Panc1 (cell line): ENCODE measurements around the gene CDC42EP5. TPM values are rescaled to one million over a fixed set of nuclear protein-coding genes. Genes with fewer than 3 reads are reported as not detected.

Source experiments
- ATAC-seq: fragments of 200-7000 bp; cut with Tn5 transposase; 2 replicates; pipeline ENCODE4 v1.9.1; 2020; ENCODE audit warnings: mild to moderate bottlenecking, moderate library complexity
- BruUV-seq: library from RNA; stranded (reverse); fragments of 400-500 nt; replicated peaks from 2 replicates; lab custom pipeline; 2021; lab: Mats Ljungman, UMichigan
- CTCF ChIA-PET: fragments of 300-600 bp; sonication (Branson Sonifier 250); formaldehyde crosslinking; loops from one replicate; lab custom pipeline; 2022; ENCODE audit warnings: antibody characterized with exemption; lab: Charles Lee
- POLR2A ChIA-PET: fragments of 300-600 bp; sonication (Branson Sonifier 250); formaldehyde crosslinking; loops from one replicate; lab custom pipeline; 2022; ENCODE audit warnings: antibody characterized with exemption; lab: Charles Lee
- DNase-seq: peaks from one replicate; pipeline ENCODE4 v3.0.0-alpha.2; 2010; ENCODE audit warnings: low read depth, low spot score
- H3K27ac ChIP-seq: 2 replicates; pipeline ENCODE4 v1.5.1; 2011; ENCODE audit warnings: mild to moderate bottlenecking, low read length, inconsistent platforms
- H3K27me3 ChIP-seq: fragments of 200-500 bp; sonication (Bioruptor generic); 2 replicates; pipeline ENCODE4 v1.6.0; 2014; ENCODE audit warnings: low read length, inconsistent platforms; ENCODE audit not compliant: control insufficient read depth, insufficient read depth
- H3K36me3 ChIP-seq: fragments of 200-500 bp; sonication (Bioruptor generic); 2 replicates; pipeline ENCODE4 v1.5.1; 2014; ENCODE audit warnings: inconsistent platforms, mild to moderate bottlenecking, low read length, moderate library complexity; ENCODE audit not compliant: control insufficient read depth, insufficient read depth
- H3K4me1 ChIP-seq: 2 replicates; pipeline ENCODE4 v1.5.1; 2011; ENCODE audit warnings: inconsistent platforms, mild to moderate bottlenecking, low read length, moderate library complexity; ENCODE audit not compliant: control insufficient read depth, insufficient read depth
- H3K4me3 ChIP-seq, 2 experiments: 2 replicates each; pipeline ENCODE4 v1.5.1; 2011 to 2012; ENCODE audit warnings: low read depth in 2 of 2, low read length in 2 of 2, mild to moderate bottlenecking in 2 of 2, inconsistent platforms in 1 of 2, moderate library complexity in 1 of 2
- H3K9me3 ChIP-seq: fragments of 200-500 bp; sonication (Bioruptor generic); 2 replicates; pipeline ENCODE4 v1.5.1; 2014; ENCODE audit warnings: low read depth, mild to moderate bottlenecking, inconsistent platforms, low read length, moderate library complexity; ENCODE audit not compliant: control insufficient read depth, insufficient read depth
- POLR2AphosphoS5 ChIP-seq: IDR thresholded peaks from 2 replicates; pipeline ENCODE4 v1.6.1; 2012; ENCODE audit warnings: mild to moderate bottlenecking, low read depth, low read length, moderate library complexity
- REST ChIP-seq, 2 experiments: IDR thresholded peaks; 2 replicates each; pipeline ENCODE4 v1.6.1; 2011 to 2012; ENCODE audit warnings: low read depth in 2 of 2, control low read depth in 1 of 2, low read length in 1 of 2, mild to moderate bottlenecking in 1 of 2, moderate library complexity in 1 of 2; ENCODE audit not compliant: insufficient read depth in 1 of 2
- SIN3A ChIP-seq: IDR thresholded peaks from 2 replicates; pipeline ENCODE4 v1.6.1; 2012; ENCODE audit warnings: low read depth, mild to moderate bottlenecking, low read length, moderate library complexity, borderline replicate concordance; ENCODE audit not compliant: insufficient read depth
- TCF7L2 ChIP-seq: IDR thresholded peaks from 2 replicates; pipeline ENCODE4 v1.6.1; 2011; ENCODE audit warnings: mild to moderate bottlenecking, low read depth, low read length, inconsistent platforms
- in situ Hi-C: cut with HindIII; loops from 2 replicates; pipeline ENCODE4 v1.10.0; 2016; ENCODE audit warnings: low sequenced_read_pairs, low pct_unique_long_range_greater_than_20kb
- intact Hi-C: fragments of 100-400 bp; cut with micrococcal nuclease; formaldehyde crosslinking; loops from one replicate; pipeline ENCODE4 v1.10.0; 2022; ENCODE audit not compliant: unreplicated experiment
- total RNA-seq: library from RNA; stranded (reverse); gene quantifications from one replicate; pipeline ENCODE4 v1.2.1, GENCODE V29; 2021; ENCODE audit not compliant: unreplicated experiment
- TF ChIP-seq, protein P1 (sequence below): fragments of 450-650 bp; IDR thresholded peaks from 2 replicates; pipeline ENCODE4 v1.5.1; 2017; ENCODE audit warnings: mild to moderate bottlenecking

The CDC42EP5 gene
- total RNA-seq, 1 experiment from 2014 or later = 7.1 TPM

DNA sequence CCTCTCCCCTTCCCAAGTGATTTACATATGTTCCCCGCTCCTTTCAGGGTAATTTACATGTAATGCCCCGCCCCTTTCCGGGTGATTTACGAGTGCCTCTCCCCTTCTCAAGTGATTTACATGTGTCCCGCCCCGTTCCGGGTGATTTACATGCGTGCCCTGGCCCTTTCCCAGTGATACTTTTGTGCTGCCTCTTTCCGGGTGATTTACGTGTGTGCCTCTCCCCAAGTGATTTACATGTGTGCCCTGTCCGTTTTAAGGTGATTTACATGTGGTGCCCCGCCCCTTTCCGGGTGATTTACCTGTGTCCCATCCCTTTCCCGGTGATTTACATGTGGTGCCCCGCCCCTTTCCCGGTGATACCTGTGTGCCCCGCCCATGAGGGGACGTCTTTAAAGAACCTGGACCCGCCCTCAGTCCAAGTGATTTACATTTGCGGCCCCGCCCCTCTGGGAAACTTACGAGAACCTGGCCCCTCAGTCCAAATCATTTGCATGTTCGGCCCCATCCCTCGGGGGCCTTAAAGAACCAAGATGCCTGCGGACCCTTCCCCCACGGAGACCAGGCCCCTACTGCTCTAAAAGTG lies 9.0 kb downstream of the CDC42EP5 start:
- ChIA-PET CTCF (no interaction called here), POLR2A (interaction anchor here (1.0 kb wide), 1 partner anchor 15 kb away, joined by 20 read pairs; the partner anchor contains the start of gene LENG8)
- H3K4me1 ChIP-seq = peaks cover 25% of the 10 kb centered on the region
- peak overlapping the region; percentile 56 to 70 for H3K4me3 ChIP-seq
- in situ Hi-C loops (no loop called here), intact Hi-C loops (no loop called here)
- H3K27me3 ChIP-seq = no peaks in the 10 kb centered on the region
- H3K36me3 ChIP-seq = no peaks in the 10 kb centered on the region
- no TSS peak for BruUV-seq
- peak; percentile 42 for ATAC-seq
- peak overlapping the region; percentile 87 for H3K27ac ChIP-seq
- TF ChIP-seq POLR2AphosphoS5 = no peak
- TF ChIP-seq REST (IDR thresholded peaks at IDR 0.05; ENCODE audit: insufficient read depth in 1 of 2, low read depth in 2 of 2, low read length in 1 of 2) = no peak
- DNase-seq = peak; percentile 99
- H3K9me3 ChIP-seq = no peaks in the 10 kb centered on the region

DNA sequence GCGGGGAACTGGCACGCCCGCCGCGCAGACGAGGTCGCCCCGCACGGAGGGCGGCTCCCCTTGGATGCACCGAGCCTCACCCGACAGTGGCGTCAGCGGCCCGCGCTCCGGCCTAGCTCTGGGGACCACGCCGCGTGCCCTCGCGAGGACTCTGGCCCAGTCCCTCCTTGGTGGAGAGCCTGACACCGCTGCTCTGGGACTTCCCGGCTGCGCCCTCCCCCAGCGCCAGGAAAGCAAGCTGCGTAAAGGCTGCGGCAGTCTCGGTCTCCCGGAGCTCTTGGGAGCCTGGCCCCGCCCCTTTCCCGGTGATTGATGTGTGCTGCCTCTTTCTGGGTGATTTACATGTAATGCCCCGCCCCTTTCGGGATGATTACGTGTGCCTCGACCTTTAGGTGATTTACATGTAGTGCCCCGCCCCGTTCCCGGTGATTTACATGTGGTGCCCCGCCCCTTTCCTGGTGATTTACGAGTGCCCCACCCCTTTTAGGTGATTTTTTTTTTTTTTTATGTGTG lies 9.5 kb downstream of the CDC42EP5 start, which contains the start of gene LENG9:
LENG9 (minus strand) TSS at position 248 of the 513 bp plus-strand sequence. CDS start 252 bp downstream, outside the sequence.
- Histone ChIP-seq H3K9me3 (no peaks in the 10 kb centered on the region), H3K4me3 (peak within 1 kb of the TSS; percentile 56 to 70), H3K27me3 (no peaks in the 10 kb centered on the region), H3K4me1 (peaks cover 26% of the 10 kb centered on the region), H3K36me3 (no peaks in the 10 kb centered on the region; the same call in 1 of the 2 replicates), H3K27ac (peak within 1 kb of the TSS; percentile 87)
- TF ChIP-seq POLR2AphosphoS5 (peak; percentile 87), REST (IDR thresholded peaks at IDR 0.05; ENCODE audit: insufficient read depth in 1 of 2, low read depth in 2 of 2, low read length in 1 of 2) (no peak), TCF7L2 (no peak), SIN3A (peak; percentile 35; the same call in 1 of the 2 replicates)
- TF ChIP-seq, protein P1, sequence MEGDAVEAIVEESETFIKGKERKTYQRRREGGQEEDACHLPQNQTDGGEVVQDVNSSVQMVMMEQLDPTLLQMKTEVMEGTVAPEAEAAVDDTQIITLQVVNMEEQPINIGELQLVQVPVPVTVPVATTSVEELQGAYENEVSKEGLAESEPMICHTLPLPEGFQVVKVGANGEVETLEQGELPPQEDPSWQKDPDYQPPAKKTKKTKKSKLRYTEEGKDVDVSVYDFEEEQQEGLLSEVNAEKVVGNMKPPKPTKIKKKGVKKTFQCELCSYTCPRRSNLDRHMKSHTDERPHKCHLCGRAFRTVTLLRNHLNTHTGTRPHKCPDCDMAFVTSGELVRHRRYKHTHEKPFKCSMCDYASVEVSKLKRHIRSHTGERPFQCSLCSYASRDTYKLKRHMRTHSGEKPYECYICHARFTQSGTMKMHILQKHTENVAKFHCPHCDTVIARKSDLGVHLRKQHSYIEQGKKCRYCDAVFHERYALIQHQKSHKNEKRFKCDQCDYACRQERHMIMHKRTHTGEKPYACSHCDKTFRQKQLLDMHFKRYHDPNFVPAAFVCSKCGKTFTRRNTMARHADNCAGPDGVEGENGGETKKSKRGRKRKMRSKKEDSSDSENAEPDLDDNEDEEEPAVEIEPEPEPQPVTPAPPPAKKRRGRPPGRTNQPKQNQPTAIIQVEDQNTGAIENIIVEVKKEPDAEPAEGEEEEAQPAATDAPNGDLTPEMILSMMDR = no peak
- intact Hi-C loops (no loop called here), in situ Hi-C loops (no loop called here)
- ChIA-PET POLR2A (interaction anchor here (1.0 kb wide), 1 partner anchor 15 kb away, joined by 20 read pairs; the partner anchor contains the start of gene LENG8), CTCF (no interaction called here)
- DNase-seq (no peak), ATAC-seq (peak; percentile 62)
- BruUV-seq = no TSS peak
